ENCODE measurements around the gene SLC6A19. TPM values are rescaled to one million over a fixed set of nuclear protein-coding genes. Genes with fewer than 3 reads are reported as not detected.

SLC6A19 gene
- total and polyA plus RNA-seq, 9 of the 15 experiments (the other 6 are each of a cell fraction or from before 2014, with no cell fraction given), result 0.03 to 1.6 (median 0.59) TPM

DNA sequence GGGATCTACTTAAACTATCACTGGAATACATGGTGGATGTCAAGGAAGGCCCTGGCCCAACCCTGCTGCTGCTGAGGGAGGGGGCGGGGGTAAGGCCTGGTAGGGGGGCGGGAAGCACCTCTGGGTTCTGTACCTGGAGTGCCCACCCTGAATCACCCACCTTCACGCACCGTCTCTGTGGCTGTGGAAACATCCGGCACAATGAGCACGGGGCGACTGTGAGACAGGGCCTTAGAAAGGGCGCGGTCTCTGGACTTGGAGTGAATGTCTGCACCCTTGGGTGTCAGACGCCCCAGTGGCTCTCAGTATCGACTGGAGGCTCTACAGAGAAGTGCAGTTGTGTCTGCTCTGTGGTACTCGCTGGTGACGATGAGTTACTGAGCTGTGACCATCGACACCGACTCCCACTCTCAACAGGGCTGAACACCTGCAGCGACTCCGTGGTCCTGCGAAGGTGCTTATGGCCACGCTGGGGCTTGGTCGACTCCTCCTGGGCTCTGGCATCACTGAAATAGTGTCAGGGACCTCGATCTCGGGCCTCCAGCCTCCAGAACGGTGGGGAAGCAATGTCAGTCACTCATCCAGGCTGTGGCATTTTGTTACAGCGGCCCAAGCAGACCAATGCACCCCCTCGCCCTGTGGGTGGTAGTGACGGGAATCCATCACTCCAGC is 25.5 kb upstream of the SLC6A19 start:
- no peak overlapping the region for H3K4me3 ChIP-seq
- WGBS (ENCODE audit: insufficient coverage, low coverage, missing lambda C conversion rate), result 48% methylated on average over 26 of the region's 26 CpGs
- 0 out of 2 replicates have a peak overlapping the region, but pooled peaks have one; percentile 24 for H2AFZ ChIP-seq (ENCODE audit: low read depth, low read length)
- TF ChIP-seq CHCHD3 (CRISPR knock-in tag; IDR thresholded peaks at IDR 0.05) (no peak), SNIP1 (IDR thresholded peaks at IDR 0.05; ENCODE audit: low read depth) (no peak)
- TF ChIP-seq, protein P1, sequence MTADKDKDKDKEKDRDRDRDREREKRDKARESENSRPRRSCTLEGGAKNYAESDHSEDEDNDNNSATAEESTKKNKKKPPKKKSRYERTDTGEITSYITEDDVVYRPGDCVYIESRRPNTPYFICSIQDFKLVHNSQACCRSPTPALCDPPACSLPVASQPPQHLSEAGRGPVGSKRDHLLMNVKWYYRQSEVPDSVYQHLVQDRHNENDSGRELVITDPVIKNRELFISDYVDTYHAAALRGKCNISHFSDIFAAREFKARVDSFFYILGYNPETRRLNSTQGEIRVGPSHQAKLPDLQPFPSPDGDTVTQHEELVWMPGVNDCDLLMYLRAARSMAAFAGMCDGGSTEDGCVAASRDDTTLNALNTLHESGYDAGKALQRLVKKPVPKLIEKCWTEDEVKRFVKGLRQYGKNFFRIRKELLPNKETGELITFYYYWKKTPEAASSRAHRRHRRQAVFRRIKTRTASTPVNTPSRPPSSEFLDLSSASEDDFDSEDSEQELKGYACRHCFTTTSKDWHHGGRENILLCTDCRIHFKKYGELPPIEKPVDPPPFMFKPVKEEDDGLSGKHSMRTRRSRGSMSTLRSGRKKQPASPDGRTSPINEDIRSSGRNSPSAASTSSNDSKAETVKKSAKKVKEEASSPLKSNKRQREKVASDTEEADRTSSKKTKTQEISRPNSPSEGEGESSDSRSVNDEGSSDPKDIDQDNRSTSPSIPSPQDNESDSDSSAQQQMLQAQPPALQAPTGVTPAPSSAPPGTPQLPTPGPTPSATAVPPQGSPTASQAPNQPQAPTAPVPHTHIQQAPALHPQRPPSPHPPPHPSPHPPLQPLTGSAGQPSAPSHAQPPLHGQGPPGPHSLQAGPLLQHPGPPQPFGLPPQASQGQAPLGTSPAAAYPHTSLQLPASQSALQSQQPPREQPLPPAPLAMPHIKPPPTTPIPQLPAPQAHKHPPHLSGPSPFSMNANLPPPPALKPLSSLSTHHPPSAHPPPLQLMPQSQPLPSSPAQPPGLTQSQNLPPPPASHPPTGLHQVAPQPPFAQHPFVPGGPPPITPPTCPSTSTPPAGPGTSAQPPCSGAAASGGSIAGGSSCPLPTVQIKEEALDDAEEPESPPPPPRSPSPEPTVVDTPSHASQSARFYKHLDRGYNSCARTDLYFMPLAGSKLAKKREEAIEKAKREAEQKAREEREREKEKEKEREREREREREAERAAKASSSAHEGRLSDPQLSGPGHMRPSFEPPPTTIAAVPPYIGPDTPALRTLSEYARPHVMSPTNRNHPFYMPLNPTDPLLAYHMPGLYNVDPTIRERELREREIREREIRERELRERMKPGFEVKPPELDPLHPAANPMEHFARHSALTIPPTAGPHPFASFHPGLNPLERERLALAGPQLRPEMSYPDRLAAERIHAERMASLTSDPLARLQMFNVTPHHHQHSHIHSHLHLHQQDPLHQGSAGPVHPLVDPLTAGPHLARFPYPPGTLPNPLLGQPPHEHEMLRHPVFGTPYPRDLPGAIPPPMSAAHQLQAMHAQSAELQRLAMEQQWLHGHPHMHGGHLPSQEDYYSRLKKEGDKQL (CRISPR knock-in tag; IDR thresholded peaks at IDR 0.05; ENCODE audit: borderline replicate concordance), result no peak
- peak overlapping the region in 1 of 2 experiments; percentile 68; a peak in 2 of 4 replicates for H3K9ac ChIP-seq (ENCODE audit: insufficient read depth in 1 of 2, low read depth in 2 of 2, low read length in 2 of 2)
- ChIA-PET CTCF (ENCODE audit: low intra/inter-chr PET ratio) (interaction anchor here (0.9 to 1.4 kb wide), 2 partner anchors 29 to 465 kb away, joined by 4 to 7 read pairs; no protein-coding TSS in a partner anchor), POLR2A (no interaction called here)
- no peak for FAIRE-seq
- in situ Hi-C loops (cut with MboI) (no loop called here), intact Hi-C loops (cut with micrococcal nuclease) (no loop called here)
- peaks cover 6 to 59% of the 10 kb centered on the region in 2 experiments; a peak in 4 of 5 replicates for H3K4me1 ChIP-seq (replicated peaks in 1 of 2; ENCODE audit: control insufficient read depth in 2 of 2, insufficient read depth in 2 of 2, low read length in 2 of 2)
- DNase-seq (ENCODE audit: extremely low read depth in 1 of 4, low spot score in 3 of 4), result no peak
- no peak overlapping the region for H3K27ac ChIP-seq (ENCODE audit: extremely low read depth, low read depth, low read length)
- 0 out of 3 replicates have a peak, but pooled peaks have one; percentile 5 for ATAC-seq
- no peak overlapping the region for H3K4me2 ChIP-seq (ENCODE audit: insufficient read depth, low read length)
- H3K27me3 ChIP-seq (ENCODE audit: control insufficient read depth in 2 of 2, insufficient read depth in 2 of 2, low read length in 2 of 2), result peaks cover 0 to 10% of the 10 kb centered on the region in 2 experiments; a peak in 2 of 5 replicates
- no peaks in the 10 kb centered on the region for H4K20me1 ChIP-seq (replicated peaks; ENCODE audit: control insufficient read depth, insufficient read depth, low read length)
- no peaks in the 10 kb centered on the region for H3K9me3 ChIP-seq (replicated peaks; ENCODE audit: control insufficient read depth, insufficient read depth, low read depth, low read length)
- H3K79me2 ChIP-seq (ENCODE audit: control insufficient read depth, insufficient read depth, low read length), result no peaks in the 10 kb centered on the region
- no TSS peak for BruUV-seq (replicated peaks)
- H3K36me3 ChIP-seq (ENCODE audit: control insufficient read depth, insufficient read depth, low read length), result no peaks in the 10 kb centered on the region
- no peaks in the 10 kb centered on the region for H3K9me1 ChIP-seq (ENCODE audit: control insufficient read depth, insufficient read depth, low read length)

Data from K562 (cell line).